Glutamatergic neuron (in vitro differentiated cells): ENCODE data around the gene DDX56. TPM values are rescaled to one million over a fixed set of nuclear protein-coding genes. Genes with fewer than 3 reads are reported as not detected.
"Not testable (repeated sequence)": the region's sequence is repeated elsewhere in the genome, so short reads cannot be mapped to it uniquely, and the experiment has no call there.

Experiments used
- DNase-seq: peaks from one replicate; pipeline ENCODE4 v3.0.0; 2022
- H3K27ac Mint-ChIP-seq: one replicate; pipeline ENCODE4 v1.8.0; 2020; ENCODE audit warnings: mild to moderate bottlenecking, mixed read lengths, inconsistent platforms; ENCODE audit not compliant: unreplicated experiment
- H3K27me3 Mint-ChIP-seq: one replicate; pipeline ENCODE4 v1.8.0; 2020; ENCODE audit warnings: mild to moderate bottlenecking, moderate library complexity, mixed read lengths, inconsistent platforms; ENCODE audit not compliant: unreplicated experiment
- H3K36me3 Mint-ChIP-seq: one replicate; pipeline ENCODE4 v1.8.0; 2020; ENCODE audit warnings: mild to moderate bottlenecking, mixed read lengths, inconsistent platforms; ENCODE audit not compliant: unreplicated experiment
- H3K4me1 Mint-ChIP-seq: one replicate; pipeline ENCODE4 v1.8.0; 2020; ENCODE audit warnings: mild to moderate bottlenecking, low read depth, mixed read lengths, inconsistent platforms; ENCODE audit not compliant: unreplicated experiment
- H3K4me3 Mint-ChIP-seq: one replicate; pipeline ENCODE4 v1.8.0; 2020; ENCODE audit warnings: mild to moderate bottlenecking, mixed read lengths, inconsistent platforms; ENCODE audit not compliant: unreplicated experiment
- H3K9me3 Mint-ChIP-seq: one replicate; pipeline ENCODE4 v1.8.0; 2020; ENCODE audit warnings: mild to moderate bottlenecking, moderate library complexity, mixed read lengths, inconsistent platforms; ENCODE audit not compliant: unreplicated experiment
- total RNA-seq: library from RNA; stranded (reverse); fragmentation: NEBNext Ultra II Directional; extraction: Animal tissue kit (Norgen Biotek cat#: 25700); gene quantifications from one replicate; pipeline ENCODE4 v1.2.1, GENCODE V29; 2021; ENCODE audit not compliant: unreplicated experiment
- TF ChIP-seq, protein P1 (sequence below): fragments of 200-600 bp; sonication (generic); IDR thresholded peaks from one replicate; pipeline ENCODE4 v1.5.0; 2021; ENCODE audit not compliant: partially characterized antibody, unreplicated experiment

Gene DDX56
- total RNA-seq, 1 donor from 2014 or later: 84.3 TPM

DNA sequence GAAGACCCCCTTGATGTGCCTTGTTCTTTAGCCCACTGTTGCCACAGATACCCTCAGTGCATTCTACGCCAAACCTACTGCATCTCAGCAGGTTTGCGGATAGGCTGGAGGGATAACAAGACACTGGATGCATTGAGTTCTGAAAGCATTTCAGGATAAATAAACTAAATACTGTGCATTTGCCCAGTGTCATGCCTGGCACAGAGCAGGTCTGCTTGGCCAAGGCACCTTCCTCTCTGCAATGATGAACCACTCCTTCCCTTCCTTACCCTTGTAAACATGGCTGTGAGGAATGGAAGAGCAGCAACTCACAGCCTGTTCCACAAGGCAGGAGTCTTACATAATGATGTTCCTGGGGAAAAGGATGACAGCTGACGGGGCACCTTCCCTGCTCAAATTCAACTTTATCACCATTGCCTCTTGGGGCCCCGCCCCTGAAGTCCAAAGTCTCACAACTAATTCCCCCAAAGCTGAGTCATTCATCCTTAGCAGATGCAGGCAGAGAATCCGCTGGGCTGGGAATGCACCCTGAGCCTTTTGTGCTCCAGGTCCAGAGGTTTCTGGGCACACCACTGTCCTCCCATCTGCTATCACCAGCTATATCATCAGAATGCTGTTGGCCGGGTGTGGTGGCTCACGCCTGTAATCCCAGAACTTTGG, 11.6 kb downstream of the DDX56 start:
- Mint-ChIP-seq H3K27ac (no peak overlapping the region), H3K4me1 (peaks cover 17% of the 10 kb centered on the region), H3K36me3 (no peaks in the 10 kb centered on the region), H3K4me3 (no peak overlapping the region), H3K9me3 (peaks cover 2% of the 10 kb centered on the region), H3K27me3 (peaks cover 2% of the 10 kb centered on the region)
- TF ChIP-seq, protein P1, sequence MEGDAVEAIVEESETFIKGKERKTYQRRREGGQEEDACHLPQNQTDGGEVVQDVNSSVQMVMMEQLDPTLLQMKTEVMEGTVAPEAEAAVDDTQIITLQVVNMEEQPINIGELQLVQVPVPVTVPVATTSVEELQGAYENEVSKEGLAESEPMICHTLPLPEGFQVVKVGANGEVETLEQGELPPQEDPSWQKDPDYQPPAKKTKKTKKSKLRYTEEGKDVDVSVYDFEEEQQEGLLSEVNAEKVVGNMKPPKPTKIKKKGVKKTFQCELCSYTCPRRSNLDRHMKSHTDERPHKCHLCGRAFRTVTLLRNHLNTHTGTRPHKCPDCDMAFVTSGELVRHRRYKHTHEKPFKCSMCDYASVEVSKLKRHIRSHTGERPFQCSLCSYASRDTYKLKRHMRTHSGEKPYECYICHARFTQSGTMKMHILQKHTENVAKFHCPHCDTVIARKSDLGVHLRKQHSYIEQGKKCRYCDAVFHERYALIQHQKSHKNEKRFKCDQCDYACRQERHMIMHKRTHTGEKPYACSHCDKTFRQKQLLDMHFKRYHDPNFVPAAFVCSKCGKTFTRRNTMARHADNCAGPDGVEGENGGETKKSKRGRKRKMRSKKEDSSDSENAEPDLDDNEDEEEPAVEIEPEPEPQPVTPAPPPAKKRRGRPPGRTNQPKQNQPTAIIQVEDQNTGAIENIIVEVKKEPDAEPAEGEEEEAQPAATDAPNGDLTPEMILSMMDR: no peak
- DNase-seq: no peak

DNA sequence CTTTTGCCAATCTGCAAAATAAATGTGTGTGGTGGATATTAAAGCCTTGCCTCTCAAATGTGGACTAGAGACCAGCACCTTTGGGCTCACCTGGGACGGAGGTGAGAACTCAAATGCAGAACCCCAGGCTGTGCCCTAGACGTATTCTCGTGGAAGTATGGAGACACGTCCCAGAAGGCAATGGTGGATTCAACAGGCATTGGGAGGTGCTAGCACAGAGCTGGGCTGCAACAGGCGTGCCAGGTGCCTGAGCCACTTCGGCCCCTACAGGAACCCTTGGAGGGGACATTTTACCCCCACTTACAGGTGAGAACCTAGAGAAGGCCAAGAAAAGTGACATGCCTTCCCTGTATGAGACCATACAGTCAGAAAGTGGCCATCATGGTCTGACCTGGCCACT, 12.2 kb downstream of the DDX56 start:
- H3K4me3 Mint-ChIP-seq: no peak overlapping the region
- H3K27me3 Mint-ChIP-seq: peaks cover 2% of the 10 kb centered on the region
- DNase-seq: no peak
- peaks cover 2% of the 10 kb centered on the region for H3K9me3 Mint-ChIP-seq
- no peak overlapping the region for H3K27ac Mint-ChIP-seq
- peaks cover 18% of the 10 kb centered on the region for H3K4me1 Mint-ChIP-seq
- TF ChIP-seq, protein P1: no peak
- no peaks in the 10 kb centered on the region for H3K36me3 Mint-ChIP-seq

DNA sequence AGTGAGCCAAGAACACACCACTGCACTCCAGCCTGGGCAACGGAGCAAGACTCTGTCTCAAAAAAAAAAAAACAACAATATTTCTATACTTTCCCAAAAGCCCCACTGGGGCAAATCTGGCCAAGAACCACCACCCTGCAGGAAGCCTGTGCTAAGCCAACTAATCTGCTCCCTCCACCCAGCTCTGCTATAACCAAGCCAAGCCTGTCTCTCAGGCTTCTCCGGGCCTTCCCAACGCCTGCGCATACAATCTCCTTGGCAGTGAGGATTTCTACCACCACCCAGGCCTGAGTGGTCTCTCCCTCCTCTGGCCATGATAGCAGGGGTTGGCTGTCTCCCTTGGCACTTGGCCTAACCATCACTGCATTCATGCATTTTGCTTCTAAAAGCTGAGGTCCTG, 14.2 kb downstream of the DDX56 start:
- no peak overlapping the region for H3K27ac Mint-ChIP-seq
- no peak overlapping the region for H3K4me3 Mint-ChIP-seq
- TF ChIP-seq, protein P1: no peak
- no peak for DNase-seq
- H3K36me3 Mint-ChIP-seq: no peaks in the 10 kb centered on the region
- H3K4me1 Mint-ChIP-seq: peaks cover 7% of the 10 kb centered on the region
- H3K9me3 Mint-ChIP-seq: peaks cover 2% of the 10 kb centered on the region
- peaks cover 2% of the 10 kb centered on the region for H3K27me3 Mint-ChIP-seq

DNA sequence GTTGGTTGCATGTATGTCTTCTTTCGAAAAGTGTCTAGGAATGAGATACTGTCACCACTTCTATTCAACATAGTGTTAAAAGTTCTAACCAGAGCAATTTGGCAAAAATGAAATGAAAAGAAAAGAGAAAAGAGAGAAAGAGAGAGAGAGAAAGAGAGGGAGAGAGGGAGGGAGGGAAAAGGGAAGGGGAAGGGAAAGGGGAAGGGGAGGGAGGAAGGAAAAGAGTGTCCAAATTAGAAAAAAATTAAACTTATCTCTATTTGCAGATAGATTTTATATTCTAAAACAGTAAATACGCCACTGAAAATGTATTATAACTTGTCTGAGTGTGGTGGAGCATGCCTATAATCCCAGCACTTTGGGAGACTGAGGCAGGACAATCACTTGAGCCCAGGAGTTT, 16.2 kb downstream of the DDX56 start:
- H3K4me3 Mint-ChIP-seq: no peak overlapping the region
- TF ChIP-seq, protein P1: no peak
- DNase-seq: no peak
- no peaks in the 10 kb centered on the region for H3K27me3 Mint-ChIP-seq
- no peak overlapping the region for H3K27ac Mint-ChIP-seq
- peaks cover 5% of the 10 kb centered on the region for H3K4me1 Mint-ChIP-seq
- peaks cover 2% of the 10 kb centered on the region for H3K9me3 Mint-ChIP-seq
- no peaks in the 10 kb centered on the region for H3K36me3 Mint-ChIP-seq

DNA sequence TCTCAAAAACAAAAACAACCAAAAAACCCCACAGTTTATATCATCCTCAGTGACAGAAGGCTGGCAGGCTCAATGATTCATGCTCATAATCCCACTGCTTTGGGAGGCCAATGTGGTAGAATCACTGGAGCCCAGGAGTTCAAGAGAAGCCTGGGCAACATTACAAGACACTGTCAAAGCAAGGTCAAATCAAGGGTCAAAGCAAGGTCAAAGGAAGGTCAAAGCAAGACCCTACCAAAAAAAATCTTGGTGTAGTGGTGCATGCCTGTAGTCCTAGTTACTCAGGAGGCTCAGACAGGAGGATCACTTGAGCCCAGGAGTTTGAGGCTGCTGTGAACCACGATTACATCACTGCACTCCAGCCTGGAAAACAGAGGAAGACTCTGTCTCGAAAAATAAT, 18.4 kb downstream of the DDX56 start:
- no peak for DNase-seq
- Mint-ChIP-seq H3K27me3 (no peaks in the 10 kb centered on the region), H3K27ac (no peak overlapping the region), H3K36me3 (no peaks in the 10 kb centered on the region), H3K4me1 (peaks cover 5% of the 10 kb centered on the region), H3K9me3 (no peaks in the 10 kb centered on the region), H3K4me3 (no peak overlapping the region)
- TF ChIP-seq, protein P1: no peak

DNA sequence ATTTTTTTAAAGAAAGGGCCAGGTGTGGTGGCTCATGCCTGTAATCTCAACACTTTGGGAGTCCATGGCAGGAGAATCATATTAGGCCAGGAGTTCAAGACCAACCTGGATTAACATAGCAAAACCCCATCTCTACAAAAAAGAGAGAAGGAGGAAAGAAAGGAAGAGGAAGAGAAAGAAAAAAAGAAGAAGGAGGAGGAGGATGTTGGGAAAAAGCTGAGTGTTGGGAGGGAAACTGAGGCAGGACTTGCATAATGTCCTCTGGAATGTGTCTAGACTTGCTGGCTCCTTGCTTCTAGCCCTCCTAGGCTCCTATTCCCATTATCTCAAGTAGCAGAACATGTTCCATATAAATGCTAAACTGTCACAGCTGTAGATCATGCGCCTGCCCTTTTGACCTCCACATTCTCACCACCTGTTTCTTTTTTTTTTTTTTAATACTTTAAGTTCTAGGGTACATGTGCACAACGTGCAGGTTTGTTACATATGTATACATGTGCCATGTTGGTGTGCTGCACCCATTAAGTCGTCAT, 21.2 kb downstream of the DDX56 start:
- not testable (repeated sequence) for H3K9me3 Mint-ChIP-seq, H3K4me1 Mint-ChIP-seq, H3K36me3 Mint-ChIP-seq, H3K27ac Mint-ChIP-seq, H3K4me3 Mint-ChIP-seq, H3K27me3 Mint-ChIP-seq, DNase-seq
